Measurements from ENCODE around the gene PIWIL4.

- TF ChIP-seq CTCF (conservative IDR thresholded peaks at IDR 0.05; ENCODE audit: low read length) (no peak), EZH2phosphoT487 (IDR thresholded peaks at IDR 0.05; ENCODE audit: borderline replicate concordance, low read depth, low read length) (no peak)
Measured at GRCh38 chr11:94563848-94564467, 3.2 kb upstream of the PIWIL4 start.
